Neural cell (in vitro differentiated cells): ENCODE measurements around the gene PAQR9. TPM values are rescaled to one million over a fixed set of nuclear protein-coding genes. Genes with fewer than 3 reads are reported as not detected.
"Not testable (repeated sequence)": the region's sequence is repeated elsewhere in the genome, so short reads cannot be mapped to it uniquely, and the experiment has no call there.

Source experiments
- H2AFZ ChIP-seq: fragments of 200-600, 300-800 bp; sonication (generic), shearing (Covaris generic); 2 replicates; pipeline ENCODE4 v1.6.0; 2014; ENCODE audit warnings: low read depth, mild to moderate bottlenecking, antibody characterized with exemption, low read length, moderate library complexity
- H3F3A ChIP-seq: fragments of 200-600 bp; shearing (Covaris generic); 2 replicates; pipeline ENCODE4 v1.6.1; 2016; ENCODE audit warnings: mild to moderate bottlenecking, moderate library complexity, mixed read lengths, antibody characterized with exemption, low read length; ENCODE audit not compliant: insufficient read depth, poor library complexity, severe bottlenecking
- H3K27ac ChIP-seq: fragments of 200-600, 300-800 bp; sonication (generic), shearing (Covaris generic); 2 replicates; pipeline ENCODE4 v1.5.1; 2014; ENCODE audit warnings: mild to moderate bottlenecking, low read length, moderate library complexity
- H3K27me3 ChIP-seq: fragments of 300-800, 200-600 bp; sonication (generic), shearing (Covaris generic); 2 replicates; pipeline ENCODE4 v1.6.0; 2014; ENCODE audit warnings: mild to moderate bottlenecking, low read depth, low read length, moderate library complexity; ENCODE audit not compliant: insufficient read depth
- H3K36me3 ChIP-seq: fragments of 300-800, 200-600 bp; sonication (generic), shearing (Covaris generic); 2 replicates; pipeline ENCODE4 v1.5.1; 2014; ENCODE audit warnings: mild to moderate bottlenecking, antibody characterized with exemption, low read length, moderate library complexity; ENCODE audit not compliant: insufficient read depth
- H3K4me2 ChIP-seq: fragments of 300-800, 200-600 bp; sonication (generic), shearing (Covaris generic); 2 replicates; pipeline ENCODE4 v1.6.0; 2014; ENCODE audit warnings: mild to moderate bottlenecking, low read length
- H3K4me3 ChIP-seq: fragments of 300-800, 200-600 bp; sonication (generic), shearing (Covaris generic); 2 replicates; pipeline ENCODE4 v1.5.1; 2014; ENCODE audit warnings: mild to moderate bottlenecking, low read length, moderate library complexity
- H3K79me2 ChIP-seq: fragments of 200-600 bp; shearing (Covaris generic); replicated peaks from 2 replicates; pipeline ENCODE4 v1.6.0; 2014; ENCODE audit warnings: mild to moderate bottlenecking, low read length, moderate library complexity; ENCODE audit not compliant: insufficient read depth
- H3K9ac ChIP-seq: fragments of 300-800, 200-600 bp; sonication (generic), shearing (Covaris generic); 2 replicates; pipeline ENCODE4 v1.6.1; 2016; ENCODE audit warnings: mild to moderate bottlenecking, low read length, mixed read lengths
- H3K9me2 ChIP-seq: fragments of 200-600 bp; shearing (Covaris generic); 2 replicates; pipeline ENCODE4 v1.6.1; 2016; ENCODE audit warnings: mild to moderate bottlenecking, low read length, mixed read lengths; ENCODE audit not compliant: insufficient read depth
- H3K9me3 ChIP-seq: fragments of 200-600, 300-800 bp; sonication (generic), shearing (Covaris generic); 2 replicates; pipeline ENCODE4 v1.6.1; 2016; ENCODE audit warnings: mild to moderate bottlenecking, mixed run types, low read length, moderate library complexity, mixed read lengths
- H4K20me1 ChIP-seq: fragments of 200-600 bp; shearing (Covaris generic); 2 replicates; pipeline ENCODE4 v1.6.1; 2016; ENCODE audit warnings: mild to moderate bottlenecking, mixed run types; ENCODE audit not compliant: insufficient read depth
- EP300 ChIP-seq: fragments of 450-650 bp; conservative IDR thresholded peaks from 2 replicates; pipeline ENCODE4 v1.6.1; 2014; ENCODE audit warnings: antibody characterized with exemption, mild to moderate bottlenecking, moderate library complexity; ENCODE audit not compliant: poor library complexity, severe bottlenecking
- EZH2 ChIP-seq: fragments of 200-600, 300-800 bp; shearing (Covaris generic), sonication (generic); IDR thresholded peaks from 2 replicates; pipeline ENCODE4 v1.6.1; 2014; ENCODE audit warnings: antibody characterized with exemption, low read length, borderline replicate concordance, mild to moderate bottlenecking; ENCODE audit not compliant: insufficient read depth, poor library complexity, severe bottlenecking
- MXI1 ChIP-seq: fragments of 450-650 bp; conservative IDR thresholded peaks from 2 replicates; pipeline ENCODE4 v1.6.1; 2014; ENCODE audit warnings: antibody characterized with exemption, mild to moderate bottlenecking; ENCODE audit not compliant: poor library complexity, severe bottlenecking
- POLR2AphosphoS5 ChIP-seq: IDR thresholded peaks from 2 replicates; pipeline ENCODE4 v1.6.1; 2012
- RAD21 ChIP-seq: fragments of 450-650 bp; conservative IDR thresholded peaks from 2 replicates; pipeline ENCODE4 v1.6.1; 2014; ENCODE audit warnings: antibody characterized with exemption, mild to moderate bottlenecking, moderate library complexity
- TAF1 ChIP-seq: IDR thresholded peaks from 2 replicates; pipeline ENCODE4 v1.6.1; 2012; ENCODE audit warnings: low read depth
- polyA plus RNA-seq: library from polyadenylated mRNA; depleted of rRNA; stranded (reverse); fragments of >200 nt; gene quantifications from 2 replicates; pipeline ENCODE4 v1.2.3, GENCODE V29; 2014
- TF ChIP-seq, protein P1 (sequence below): IDR thresholded peaks from 2 replicates; pipeline ENCODE4 v1.6.1; 2012; ENCODE audit warnings: borderline replicate concordance
- TF ChIP-seq, protein P2 (sequence below): fragments of 450-650 bp; IDR thresholded peaks from 2 replicates; pipeline ENCODE4 v1.5.1; 2014; ENCODE audit warnings: antibody characterized with exemption, mild to moderate bottlenecking, moderate library complexity; ENCODE audit not compliant: poor library complexity, severe bottlenecking

PAQR9 gene
- polyA plus RNA-seq, 1 donor from 2014 or later = 0.24 TPM

DNA sequence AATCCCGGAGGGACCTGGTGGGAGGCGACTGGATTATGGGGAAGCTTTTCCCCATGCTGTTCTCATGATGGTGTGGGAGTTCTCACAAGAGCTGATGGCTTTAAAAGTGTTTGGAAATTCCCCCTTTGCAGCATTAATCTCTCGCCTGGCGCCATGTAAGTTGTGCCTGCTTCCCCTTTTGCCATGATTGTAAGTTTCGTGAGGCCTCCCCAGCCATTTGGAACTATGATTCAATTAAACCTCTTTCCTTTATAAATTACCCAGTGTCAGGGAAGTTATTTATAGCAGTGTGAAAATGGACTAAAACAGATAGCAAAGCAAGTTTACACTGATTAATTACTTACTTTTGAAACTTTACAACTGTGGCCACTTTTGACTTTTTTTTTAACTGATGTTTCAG lies 27.2 kb upstream of the PAQR9 start:
- Histone ChIP-seq H3K9ac (no peak overlapping the region), H3K79me2 (no peaks in the 10 kb centered on the region), H3K27me3 (no peaks in the 10 kb centered on the region), H3K4me2 (no peak overlapping the region), H3K4me3 (no peak overlapping the region), H4K20me1 (no peaks in the 10 kb centered on the region), H3K36me3 (no peaks in the 10 kb centered on the region), H3F3A (no peaks in the 10 kb centered on the region), H3K9me3 (no peaks in the 10 kb centered on the region), H3K27ac (no peak overlapping the region), H2AFZ (no peak overlapping the region), H3K9me2 (no peaks in the 10 kb centered on the region)
- TF ChIP-seq, protein P1, sequence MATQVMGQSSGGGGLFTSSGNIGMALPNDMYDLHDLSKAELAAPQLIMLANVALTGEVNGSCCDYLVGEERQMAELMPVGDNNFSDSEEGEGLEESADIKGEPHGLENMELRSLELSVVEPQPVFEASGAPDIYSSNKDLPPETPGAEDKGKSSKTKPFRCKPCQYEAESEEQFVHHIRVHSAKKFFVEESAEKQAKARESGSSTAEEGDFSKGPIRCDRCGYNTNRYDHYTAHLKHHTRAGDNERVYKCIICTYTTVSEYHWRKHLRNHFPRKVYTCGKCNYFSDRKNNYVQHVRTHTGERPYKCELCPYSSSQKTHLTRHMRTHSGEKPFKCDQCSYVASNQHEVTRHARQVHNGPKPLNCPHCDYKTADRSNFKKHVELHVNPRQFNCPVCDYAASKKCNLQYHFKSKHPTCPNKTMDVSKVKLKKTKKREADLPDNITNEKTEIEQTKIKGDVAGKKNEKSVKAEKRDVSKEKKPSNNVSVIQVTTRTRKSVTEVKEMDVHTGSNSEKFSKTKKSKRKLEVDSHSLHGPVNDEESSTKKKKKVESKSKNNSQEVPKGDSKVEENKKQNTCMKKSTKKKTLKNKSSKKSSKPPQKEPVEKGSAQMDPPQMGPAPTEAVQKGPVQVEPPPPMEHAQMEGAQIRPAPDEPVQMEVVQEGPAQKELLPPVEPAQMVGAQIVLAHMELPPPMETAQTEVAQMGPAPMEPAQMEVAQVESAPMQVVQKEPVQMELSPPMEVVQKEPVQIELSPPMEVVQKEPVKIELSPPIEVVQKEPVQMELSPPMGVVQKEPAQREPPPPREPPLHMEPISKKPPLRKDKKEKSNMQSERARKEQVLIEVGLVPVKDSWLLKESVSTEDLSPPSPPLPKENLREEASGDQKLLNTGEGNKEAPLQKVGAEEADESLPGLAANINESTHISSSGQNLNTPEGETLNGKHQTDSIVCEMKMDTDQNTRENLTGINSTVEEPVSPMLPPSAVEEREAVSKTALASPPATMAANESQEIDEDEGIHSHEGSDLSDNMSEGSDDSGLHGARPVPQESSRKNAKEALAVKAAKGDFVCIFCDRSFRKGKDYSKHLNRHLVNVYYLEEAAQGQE = no peak
- TF ChIP-seq RAD21 (no peak), EP300 (no peak), TAF1 (no peak), POLR2AphosphoS5 (no peak), EZH2 (no peak), MXI1 (no peak)
- TF ChIP-seq, protein P2, sequence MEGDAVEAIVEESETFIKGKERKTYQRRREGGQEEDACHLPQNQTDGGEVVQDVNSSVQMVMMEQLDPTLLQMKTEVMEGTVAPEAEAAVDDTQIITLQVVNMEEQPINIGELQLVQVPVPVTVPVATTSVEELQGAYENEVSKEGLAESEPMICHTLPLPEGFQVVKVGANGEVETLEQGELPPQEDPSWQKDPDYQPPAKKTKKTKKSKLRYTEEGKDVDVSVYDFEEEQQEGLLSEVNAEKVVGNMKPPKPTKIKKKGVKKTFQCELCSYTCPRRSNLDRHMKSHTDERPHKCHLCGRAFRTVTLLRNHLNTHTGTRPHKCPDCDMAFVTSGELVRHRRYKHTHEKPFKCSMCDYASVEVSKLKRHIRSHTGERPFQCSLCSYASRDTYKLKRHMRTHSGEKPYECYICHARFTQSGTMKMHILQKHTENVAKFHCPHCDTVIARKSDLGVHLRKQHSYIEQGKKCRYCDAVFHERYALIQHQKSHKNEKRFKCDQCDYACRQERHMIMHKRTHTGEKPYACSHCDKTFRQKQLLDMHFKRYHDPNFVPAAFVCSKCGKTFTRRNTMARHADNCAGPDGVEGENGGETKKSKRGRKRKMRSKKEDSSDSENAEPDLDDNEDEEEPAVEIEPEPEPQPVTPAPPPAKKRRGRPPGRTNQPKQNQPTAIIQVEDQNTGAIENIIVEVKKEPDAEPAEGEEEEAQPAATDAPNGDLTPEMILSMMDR = no peak

DNA sequence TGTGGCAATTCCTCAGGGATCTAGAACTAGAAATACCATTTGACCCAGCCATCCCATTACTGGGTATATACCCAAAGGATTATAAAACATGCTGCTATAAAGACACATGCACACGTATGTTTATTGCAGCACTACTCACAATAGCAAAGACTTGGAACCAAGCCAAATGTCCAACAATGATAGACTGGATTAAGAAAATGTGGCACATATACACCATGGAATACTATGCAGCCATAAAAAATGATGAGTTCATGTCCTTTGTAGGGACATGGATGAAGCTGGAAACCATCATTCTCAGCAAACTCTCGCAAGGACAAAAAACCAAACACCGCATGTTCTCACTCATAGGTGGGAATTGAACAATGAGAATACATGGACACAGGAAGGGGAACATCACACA lies 25.4 kb upstream of the PAQR9 start:
- not testable (repeated sequence) for H3K27me3 ChIP-seq, H3K36me3 ChIP-seq, H3K27ac ChIP-seq, H3K79me2 ChIP-seq, H3F3A ChIP-seq, H2AFZ ChIP-seq, H3K4me2 ChIP-seq, H4K20me1 ChIP-seq, H3K9me3 ChIP-seq, H3K9ac ChIP-seq, H3K9me2 ChIP-seq, H3K4me3 ChIP-seq

DNA sequence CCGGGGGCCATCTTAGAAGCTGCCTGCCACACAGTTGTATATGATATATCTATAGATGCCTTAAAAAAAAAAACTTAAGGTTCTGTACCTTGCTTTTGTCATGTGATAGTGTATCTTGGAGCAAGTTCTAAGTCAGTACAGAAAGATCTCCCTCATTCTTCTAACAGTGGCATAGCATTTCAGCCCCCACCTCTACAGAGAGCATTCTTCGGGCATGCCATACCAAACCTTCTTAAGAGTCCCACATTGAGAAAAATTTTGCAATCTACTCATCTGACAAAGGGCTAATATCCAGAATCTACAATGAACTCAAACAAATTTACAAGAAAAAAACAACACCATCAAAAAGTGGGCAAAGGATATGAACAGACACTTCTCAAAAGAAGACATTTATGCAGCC lies 24.7 kb upstream of the PAQR9 start:
- not testable (repeated sequence) for H3K27me3 ChIP-seq, H3K4me3 ChIP-seq, H3K9me2 ChIP-seq, H3K9ac ChIP-seq, H2AFZ ChIP-seq, H3K4me2 ChIP-seq, H3K9me3 ChIP-seq, H3K27ac ChIP-seq, H3K79me2 ChIP-seq, H4K20me1 ChIP-seq, H3F3A ChIP-seq, H3K36me3 ChIP-seq
